GM23248 (cell line): ENCODE measurements around the gene TREX2. TPM values are rescaled to one million over a fixed set of nuclear protein-coding genes. Genes with fewer than 3 reads are reported as not detected.
A peak's percentile ranks its signal among the peaks of the same experiment; 100 is the strongest.

ENCODE experiments used
- DNase-seq: peaks from one replicate; pipeline ENCODE4 v3.0.0-alpha.2; 2015
- H2AFZ ChIP-seq: fragments of 200-600 bp; sonication (generic); 2 replicates; pipeline ENCODE4 v1.6.1; 2016; ENCODE audit warnings: antibody characterized with exemption
- H3F3A ChIP-seq: fragments of 200-600 bp; sonication (generic); 2 replicates; pipeline ENCODE4 v1.6.1; 2016; ENCODE audit warnings: mild to moderate bottlenecking, antibody characterized with exemption, mixed run types; ENCODE audit not compliant: insufficient read depth
- H3K27ac ChIP-seq: fragments of 200-600 bp; sonication (generic); 2 replicates; pipeline ENCODE4 v1.5.1; 2016; ENCODE audit warnings: mild to moderate bottlenecking
- H3K27me3 ChIP-seq: fragments of 200-600 bp; sonication (generic); replicated peaks from 2 replicates; pipeline ENCODE4 v1.6.1; 2016; ENCODE audit warnings: mild to moderate bottlenecking; ENCODE audit not compliant: insufficient read depth
- H3K36me3 ChIP-seq: fragments of 200-600 bp; sonication (generic); 2 replicates; pipeline ENCODE4 v1.6.1; 2016; ENCODE audit warnings: low read depth, mild to moderate bottlenecking
- H3K4me1 ChIP-seq: fragments of 200-600 bp; sonication (generic); 2 replicates; pipeline ENCODE4 v1.6.1; 2016; ENCODE audit warnings: mild to moderate bottlenecking; ENCODE audit not compliant: insufficient read depth
- H3K4me2 ChIP-seq: fragments of 200-600 bp; sonication (generic); one replicate; pipeline ENCODE4 v1.6.1; 2016; ENCODE audit warnings: mild to moderate bottlenecking; ENCODE audit not compliant: unreplicated experiment
- H3K4me3 ChIP-seq: fragments of 200-600 bp; sonication (generic); 2 replicates; pipeline ENCODE4 v1.5.1; 2016; ENCODE audit warnings: mild to moderate bottlenecking
- H3K79me2 ChIP-seq: fragments of 200-600 bp; sonication (generic); 2 replicates; pipeline ENCODE4 v1.6.1; 2016; ENCODE audit warnings: mild to moderate bottlenecking; ENCODE audit not compliant: insufficient read depth
- H3K9ac ChIP-seq: fragments of 200-600 bp; sonication (generic); 2 replicates; pipeline ENCODE4 v1.6.1; 2016; ENCODE audit warnings: mild to moderate bottlenecking
- H3K9me2 ChIP-seq: fragments of 200-600 bp; sonication (generic); 2 replicates; pipeline ENCODE4 v1.6.1; 2016; ENCODE audit warnings: mixed run types, mild to moderate bottlenecking, moderate library complexity; ENCODE audit not compliant: insufficient read depth
- H3K9me3 ChIP-seq: fragments of 200-600 bp; sonication (generic); one replicate; pipeline ENCODE4 v1.6.1; 2017; ENCODE audit warnings: low read depth
- H4K20me1 ChIP-seq: fragments of 200-600 bp; sonication (generic); 2 replicates; pipeline ENCODE4 v1.6.0; 2016; ENCODE audit not compliant: insufficient read depth
- EZH2 ChIP-seq: fragments of 200-600 bp; sonication (generic); IDR thresholded peaks from 2 replicates; pipeline ENCODE4 v1.6.1; 2018; ENCODE audit warnings: antibody characterized with exemption, mild to moderate bottlenecking; ENCODE audit not compliant: insufficient read depth, poor library complexity, severe bottlenecking
- EZH2phosphoT487 ChIP-seq: fragments of 200-600 bp; sonication (generic); IDR thresholded peaks from 2 replicates; pipeline ENCODE4 v1.6.1; 2018; ENCODE audit warnings: antibody characterized with exemption, moderate library complexity, mild to moderate bottlenecking, low read depth; ENCODE audit not compliant: insufficient read depth
- WGBS, 2 experiments: methylation state at CpG; one replicate each; pipeline ENCODE4 v1.1.6; 2015 to 2017; ENCODE audit warnings: low lambda C conversion rate in 2 of 2, low coverage in 1 of 2; ENCODE audit errors: missing lambda C conversion rate in 2 of 2; 5-methylcytosine and 5-hydroxymethylcytosine counted together
- in situ Hi-C: fragments of 300-500 bp; cut with MboI; formaldehyde crosslinking; loops from 2 replicates; pipeline ENCODE4 v1.15.0; 2020
- polyA plus RNA-seq: library from polyadenylated mRNA; unstranded; fragments of >200 nt; fragmentation: Nextera tagmentation; extraction: Ambion mirVana; gene quantifications from 2 replicates; pipeline ENCODE4 v1.2.1, GENCODE V29; 2016
- total RNA-seq: library from RNA; depleted of rRNA; stranded (reverse); fragments of >200 nt; shearing (Covaris generic); gene quantifications from 2 replicates; pipeline ENCODE4 v1.2.3, GENCODE V29; 2014; rRNA removed

The TREX2 gene, protein sequence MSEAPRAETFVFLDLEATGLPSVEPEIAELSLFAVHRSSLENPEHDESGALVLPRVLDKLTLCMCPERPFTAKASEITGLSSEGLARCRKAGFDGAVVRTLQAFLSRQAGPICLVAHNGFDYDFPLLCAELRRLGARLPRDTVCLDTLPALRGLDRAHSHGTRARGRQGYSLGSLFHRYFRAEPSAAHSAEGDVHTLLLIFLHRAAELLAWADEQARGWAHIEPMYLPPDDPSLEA
- total RNA-seq (0.76 and 6.2 TPM in 2 replicates), polyA plus RNA-seq (0.24 and 0.25 TPM in 2 replicates)

DNA sequence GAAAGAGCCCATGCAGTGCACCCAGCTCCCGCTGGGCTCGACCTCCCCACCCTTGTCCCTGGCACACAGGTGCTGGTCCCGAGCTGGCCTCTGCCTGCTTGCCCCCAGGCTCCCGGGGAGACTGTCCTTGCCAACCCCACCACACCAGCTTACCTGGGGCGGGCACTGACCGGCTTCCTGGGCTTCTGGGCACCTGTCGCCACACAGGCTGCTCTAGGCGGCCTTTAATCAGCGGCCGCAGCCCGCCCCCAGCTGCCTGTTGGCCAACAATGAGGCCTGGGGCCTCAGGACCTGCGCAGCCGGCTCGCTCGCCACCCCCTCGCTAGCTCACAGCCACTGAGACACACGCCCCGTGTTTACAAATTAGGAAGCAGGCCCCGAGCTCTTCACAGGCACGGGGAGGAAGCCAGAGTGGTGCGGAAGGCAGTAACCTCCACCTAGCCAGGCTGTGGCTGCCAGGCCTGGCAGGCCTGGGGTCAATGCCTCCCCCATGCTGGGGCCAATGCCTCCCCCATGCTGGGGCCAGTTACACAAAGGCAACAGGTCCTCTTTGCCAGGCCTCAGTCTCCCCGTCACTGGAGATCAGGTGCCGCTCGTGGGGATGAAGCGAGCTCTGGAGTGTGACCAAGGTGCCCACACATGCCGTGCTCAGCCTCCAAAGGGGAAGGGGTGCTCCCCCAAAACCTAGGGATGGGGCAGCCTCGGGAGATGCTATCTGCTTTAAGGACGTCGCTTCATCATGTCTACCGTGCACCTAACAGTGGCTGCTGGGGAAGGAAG lies at the start of gene TREX2:
TREX2 (minus strand) TSS at position 201 of the 780 bp plus-strand sequence. CDS start 626 bp downstream, outside the sequence.
- Histone ChIP-seq H4K20me1 (no peaks in the 10 kb centered on the region), H3K36me3 (no peaks in the 10 kb centered on the region), H2AFZ (no peak within 1 kb of the TSS), H3K79me2 (no peaks in the 10 kb centered on the region), H3K27ac (no peak within 1 kb of the TSS), H3K9me2 (no peaks in the 10 kb centered on the region), H3K4me1 (no peaks in the 10 kb centered on the region), H3F3A (no peaks in the 10 kb centered on the region), H3K9me3 (no peaks in the 10 kb centered on the region), H3K4me2 (no peak within 1 kb of the TSS), H3K9ac (no peak within 1 kb of the TSS), H3K4me3 (no peak within 1 kb of the TSS), H3K27me3 (no peaks in the 10 kb centered on the region)
- no peak for DNase-seq
- in situ Hi-C loops: loop anchor here (25.0 kb wide), 1 partner anchor 409 kb away; no protein-coding TSS in a partner anchor
- 71 to 86% methylated on average over 12 to 25 of the region's 30 CpGs for WGBS, 2 experiments
- no peak for TF ChIP-seq EZH2
- no peak for TF ChIP-seq EZH2phosphoT487

DNA sequence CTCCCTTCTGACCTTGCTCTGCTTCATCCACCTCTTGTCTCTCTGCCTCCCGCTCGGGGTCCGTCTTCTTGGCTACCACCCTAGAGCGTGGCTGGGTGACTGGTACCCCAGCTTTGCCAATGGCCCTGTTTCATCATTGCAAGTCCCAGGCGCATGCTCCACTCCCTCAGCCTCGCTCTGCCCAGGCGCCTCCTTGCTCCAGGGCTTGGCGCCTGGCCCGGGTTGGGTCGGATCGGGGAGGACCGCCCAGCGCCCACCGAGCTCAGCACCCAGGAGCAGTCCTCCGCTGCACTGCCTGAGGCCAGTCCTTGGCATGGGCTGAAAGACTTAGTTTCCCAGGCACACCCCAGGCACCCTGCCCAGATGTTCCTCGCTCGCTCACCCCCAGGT lies 49.5 kb upstream of the TREX2 start:
- Histone ChIP-seq H3K79me2 (peaks cover 35% of the 10 kb centered on the region), H3K9me2 (no peaks in the 10 kb centered on the region), H3K36me3 (no peaks in the 10 kb centered on the region), H3K4me2 (peak overlapping the region; percentile 80), H3K4me1 (0 out of 2 replicates have a peak, but pooled peaks cover 5% of the 10 kb centered on the region), H4K20me1 (no peaks in the 10 kb centered on the region), H3K4me3 (peak overlapping the region; percentile 87), H3K9ac (peak overlapping the region; percentile 82), H3K9me3 (no peaks in the 10 kb centered on the region), H3K27me3 (no peaks in the 10 kb centered on the region), H3F3A (no peaks in the 10 kb centered on the region), H3K27ac (peak overlapping the region; percentile 53), H2AFZ (peak overlapping the region; percentile 54)
- peak; percentile 70 for DNase-seq
- WGBS, 2 experiments: 0 to 2% methylated on average over 7 to 13 of the region's 17 CpGs
- in situ Hi-C loops: no loop called here
- no peak for TF ChIP-seq EZH2
- no peak for TF ChIP-seq EZH2phosphoT487

DNA sequence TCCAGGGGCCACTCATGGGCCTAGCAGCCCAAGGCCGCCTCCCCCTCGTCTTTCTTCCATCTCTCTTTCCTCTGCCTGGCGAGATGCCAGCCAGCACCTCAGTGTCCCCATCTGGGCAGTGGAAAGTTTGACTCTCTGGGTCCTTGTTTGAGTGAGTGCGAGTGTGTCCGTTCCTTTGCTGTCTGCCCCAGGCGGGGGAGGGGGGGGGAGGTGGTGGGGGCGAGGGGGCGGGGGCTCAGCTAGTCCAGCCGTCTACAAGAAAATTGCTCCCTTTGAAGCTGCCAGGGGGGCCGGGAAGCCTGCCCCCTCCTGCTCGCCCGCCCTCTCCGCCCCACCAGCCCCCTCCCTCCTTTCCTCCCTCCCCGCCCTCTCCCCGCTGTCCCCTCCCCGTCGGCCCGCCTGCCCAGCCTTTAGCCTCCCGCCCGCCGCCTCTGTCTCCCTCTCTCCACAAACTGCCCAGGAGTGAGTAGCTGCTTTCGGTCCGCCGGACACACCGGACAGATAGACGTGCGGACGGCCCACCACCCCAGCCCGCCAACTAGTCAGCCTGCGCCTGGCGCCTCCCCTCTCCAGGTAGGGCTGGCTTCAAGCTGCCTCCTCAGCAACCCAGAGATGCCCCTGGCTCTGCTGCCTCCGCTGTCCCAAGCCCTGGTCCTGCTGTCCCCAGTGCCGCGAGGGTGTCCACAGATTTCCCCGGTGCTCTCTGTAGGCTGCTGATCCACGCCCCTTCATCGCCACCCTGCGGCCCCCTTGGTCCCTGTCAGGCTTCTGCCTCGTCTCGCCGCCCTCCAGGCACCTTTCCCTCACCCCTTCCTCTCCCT lies 48.9 kb upstream of the TREX2 start, which contains the start of gene BGN:
BGN (plus strand) TSS at position 440 of the 821 bp plus-strand sequence. CDS start 9,652 bp downstream, outside the sequence.
- peak; percentile 71 for DNase-seq
- H3K9me3 ChIP-seq: no peaks in the 10 kb centered on the region
- H4K20me1 ChIP-seq: no peaks in the 10 kb centered on the region
- peak within 1 kb of the TSS; percentile 54 for H2AFZ ChIP-seq
- peak within 1 kb of the TSS; percentile 82 for H3K9ac ChIP-seq
- H3K36me3 ChIP-seq: no peaks in the 10 kb centered on the region
- peak within 1 kb of the TSS; percentile 53 for H3K27ac ChIP-seq
- WGBS, 2 experiments: 0 to 1% methylated on average over 12 to 32 of the region's 41 CpGs
- no peaks in the 10 kb centered on the region for H3F3A ChIP-seq
- H3K79me2 ChIP-seq: peaks cover 30% of the 10 kb centered on the region
- TF ChIP-seq EZH2phosphoT487 (no peak), EZH2 (no peak)
- H3K27me3 ChIP-seq: no peaks in the 10 kb centered on the region
- 0 out of 2 replicates have a peak, but pooled peaks cover 4% of the 10 kb centered on the region for H3K4me1 ChIP-seq
- no peaks in the 10 kb centered on the region for H3K9me2 ChIP-seq
- peak within 1 kb of the TSS; percentile 80 for H3K4me2 ChIP-seq
- in situ Hi-C loops: no loop called here
- H3K4me3 ChIP-seq: peak within 1 kb of the TSS; percentile 87

DNA sequence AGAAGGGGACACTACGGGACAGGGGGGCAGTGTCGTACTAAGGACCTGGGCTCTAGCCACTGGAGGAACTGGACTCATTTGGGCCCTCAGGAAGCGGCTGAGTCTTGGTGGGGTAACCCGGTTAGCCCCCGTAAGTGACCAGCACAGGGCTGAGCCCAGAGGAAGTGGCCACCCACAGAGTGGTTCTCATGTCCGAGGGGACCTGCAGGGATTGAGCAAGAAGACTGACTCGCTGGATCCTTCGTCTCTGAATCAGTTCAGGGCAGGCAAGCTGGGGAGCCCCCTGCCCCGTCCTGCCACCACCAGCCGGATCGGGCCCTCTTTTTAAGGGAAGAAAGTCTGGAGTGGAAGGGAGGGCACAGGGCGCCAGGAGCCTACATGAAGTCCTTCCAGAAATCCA lies 48.2 kb upstream of the TREX2 start:
- Histone ChIP-seq H3K9ac (peak overlapping the region; percentile 64), H3K27me3 (no peaks in the 10 kb centered on the region), H3K4me2 (peak overlapping the region; percentile 42), H4K20me1 (no peaks in the 10 kb centered on the region), H3K9me2 (no peaks in the 10 kb centered on the region), H3K27ac (peak overlapping the region; percentile 53), H3K4me3 (peak overlapping the region; percentile 56), H3F3A (no peaks in the 10 kb centered on the region), H3K4me1 (no peaks in the 10 kb centered on the region), H3K79me2 (peaks cover 25% of the 10 kb centered on the region), H2AFZ (no peak overlapping the region), H3K9me3 (no peaks in the 10 kb centered on the region), H3K36me3 (no peaks in the 10 kb centered on the region)
- TF ChIP-seq EZH2 (no peak), EZH2phosphoT487 (no peak)
- WGBS, 2 experiments: 33 to 46% methylated on average over 5 to 6 of the region's 12 CpGs
- in situ Hi-C loops: no loop called here
- DNase-seq: peak; percentile 51
